PC-9 (cell line): ENCODE results near the gene RALGPS2. TPM values are rescaled to one million over a fixed set of nuclear protein-coding genes. Genes with fewer than 3 reads are reported as not detected.

Experiments
- BruUV-seq: library from RNA; stranded (reverse); fragments of 400-500 nt; replicated peaks from 2 replicates; lab custom pipeline; 2021; lab: Mats Ljungman, UMichigan
- CTCF ChIA-PET: fragments of 300-600 bp; sonication (Branson Sonifier 250); formaldehyde crosslinking; loops from one replicate; lab custom pipeline; 2022; ENCODE audit warnings: antibody characterized with exemption; lab: Charles Lee
- POLR2A ChIA-PET: fragments of 300-600 bp; sonication (Branson Sonifier 250); formaldehyde crosslinking; loops from one replicate; lab custom pipeline; 2022; ENCODE audit warnings: antibody characterized with exemption; ENCODE audit not compliant: unreplicated experiment; lab: Charles Lee
- DNase-seq, 2 experiments: peaks; one replicate each; pipeline versions ENCODE4 v3.0.0 to v3.0.0-alpha.2; 2015 to 2022; ENCODE audit warnings: mixed read lengths in 1 of 2
- H2AFZ ChIP-seq: fragments of 200-600 bp; sonication (generic); 2 replicates; pipeline ENCODE4 v1.8.1; 2017; ENCODE audit warnings: antibody characterized with exemption
- H3F3A ChIP-seq: fragments of 200-600 bp; sonication (generic); 2 replicates; pipeline ENCODE4 v1.8.1; 2017; ENCODE audit warnings: antibody characterized with exemption, mild to moderate bottlenecking, low read depth; ENCODE audit not compliant: insufficient read depth
- H3K27ac ChIP-seq: fragments of 200-600 bp; sonication (generic); 2 replicates; pipeline ENCODE4 v1.6.1; 2016; ENCODE audit warnings: mixed run types
- H3K27me3 ChIP-seq: fragments of 200-600 bp; sonication (generic); 2 replicates; pipeline ENCODE4 v1.6.1; 2016; ENCODE audit warnings: low read depth, mixed run types; ENCODE audit not compliant: insufficient read depth
- H3K36me3 ChIP-seq: fragments of 200-600 bp; sonication (generic); 2 replicates; pipeline ENCODE4 v1.6.1; 2016; ENCODE audit warnings: low read depth, mixed run types
- H3K4me1 ChIP-seq: fragments of 200-600 bp; sonication (generic); replicated peaks from 2 replicates; pipeline ENCODE4 v1.6.1; 2016; ENCODE audit warnings: mixed run types; ENCODE audit not compliant: insufficient read depth
- H3K4me2 ChIP-seq: fragments of 200-600 bp; sonication (generic); 2 replicates; pipeline ENCODE4 v1.6.1; 2017; ENCODE audit warnings: mixed run types
- H3K4me3 ChIP-seq: fragments of 200-600 bp; sonication (generic); 2 replicates; pipeline ENCODE4 v1.6.1; 2016; ENCODE audit warnings: mixed run types
- H3K79me2 ChIP-seq: fragments of 200-600 bp; sonication (generic); 2 replicates; pipeline ENCODE4 v1.6.1; 2017; ENCODE audit warnings: low read depth, mixed run types
- H3K9me2 ChIP-seq: fragments of 200-600 bp; sonication (generic); 2 replicates; pipeline ENCODE4 v1.8.1; 2017; ENCODE audit warnings: mild to moderate bottlenecking; ENCODE audit not compliant: insufficient read depth
- H3K9me3 ChIP-seq: fragments of 200-600 bp; sonication (generic); 2 replicates; pipeline ENCODE4 v1.8.1; 2016; ENCODE audit warnings: low read depth; ENCODE audit not compliant: insufficient read depth
- H4K20me1 ChIP-seq: fragments of 200-600 bp; sonication (generic); 2 replicates; pipeline ENCODE4 v1.8.1; 2017; ENCODE audit not compliant: insufficient read depth
- EZH2 ChIP-seq: fragments of 200-600 bp; sonication (generic); IDR thresholded peaks from 2 replicates; pipeline ENCODE4 v1.8.0; 2017; ENCODE audit warnings: antibody characterized with exemption, low read depth
- intact Hi-C: fragments of 100-400 bp; cut with micrococcal nuclease; formaldehyde crosslinking; loops from one replicate; pipeline ENCODE4 v1.10.0; 2022; ENCODE audit not compliant: unreplicated experiment
- total RNA-seq: library from RNA; stranded (reverse); gene quantifications from 2 replicates; pipeline ENCODE4 v1.2.3, GENCODE V29; 2021
- TF ChIP-seq, protein P1 (sequence below): fragments of 200-600 bp; sonication (generic); conservative IDR thresholded peaks from 2 replicates; pipeline ENCODE4 v1.6.1; 2017; ENCODE audit warnings: mixed run types, antibody characterized with exemption, mild to moderate bottlenecking, moderate library complexity

RALGPS2 gene
- total RNA-seq, 1 experiment from 2014 or later = 62.4 TPM

DNA sequence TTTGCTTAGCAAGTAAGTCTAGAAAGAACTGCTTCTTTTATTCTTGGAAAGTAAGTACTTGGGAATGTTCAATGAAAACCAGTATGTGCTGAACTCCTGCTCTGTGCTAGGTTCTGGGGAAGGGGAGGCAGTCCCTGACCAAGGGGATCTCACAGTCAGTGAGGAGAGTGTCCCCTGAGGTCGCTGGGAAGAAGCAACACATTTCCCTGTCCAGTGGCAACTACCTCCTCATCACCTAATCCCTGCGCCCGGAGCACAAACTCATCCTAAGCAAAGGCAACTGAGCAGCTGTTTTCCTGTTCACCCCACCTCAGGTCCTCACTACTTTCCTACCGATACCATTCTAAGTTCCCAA lies 207.5 kb downstream of the RALGPS2 start:
- no peaks in the 10 kb centered on the region for H3K4me1 ChIP-seq

DNA sequence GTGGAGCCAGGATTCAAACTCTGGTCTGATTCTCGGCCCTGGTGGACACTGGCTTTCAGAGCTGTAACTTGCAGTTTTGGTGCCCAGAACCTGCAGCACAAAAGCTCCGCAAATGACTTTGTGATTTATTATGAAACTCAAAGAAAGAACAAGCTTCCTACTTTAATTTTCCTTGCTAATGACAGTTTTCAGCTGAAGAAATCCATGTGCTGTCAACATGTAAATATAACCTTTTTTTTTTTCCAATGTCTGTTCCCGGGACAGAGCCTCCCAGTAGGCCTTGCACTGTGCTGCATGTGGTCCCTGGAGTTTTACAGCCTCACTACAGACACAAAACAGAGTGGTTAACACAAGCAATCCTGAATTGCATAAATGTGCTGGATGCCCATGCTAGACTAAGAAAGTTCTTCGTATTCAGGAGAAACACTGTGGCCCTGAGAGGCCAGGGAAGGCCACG lies 208.1 kb downstream of the RALGPS2 start:
- TF ChIP-seq, protein P1, sequence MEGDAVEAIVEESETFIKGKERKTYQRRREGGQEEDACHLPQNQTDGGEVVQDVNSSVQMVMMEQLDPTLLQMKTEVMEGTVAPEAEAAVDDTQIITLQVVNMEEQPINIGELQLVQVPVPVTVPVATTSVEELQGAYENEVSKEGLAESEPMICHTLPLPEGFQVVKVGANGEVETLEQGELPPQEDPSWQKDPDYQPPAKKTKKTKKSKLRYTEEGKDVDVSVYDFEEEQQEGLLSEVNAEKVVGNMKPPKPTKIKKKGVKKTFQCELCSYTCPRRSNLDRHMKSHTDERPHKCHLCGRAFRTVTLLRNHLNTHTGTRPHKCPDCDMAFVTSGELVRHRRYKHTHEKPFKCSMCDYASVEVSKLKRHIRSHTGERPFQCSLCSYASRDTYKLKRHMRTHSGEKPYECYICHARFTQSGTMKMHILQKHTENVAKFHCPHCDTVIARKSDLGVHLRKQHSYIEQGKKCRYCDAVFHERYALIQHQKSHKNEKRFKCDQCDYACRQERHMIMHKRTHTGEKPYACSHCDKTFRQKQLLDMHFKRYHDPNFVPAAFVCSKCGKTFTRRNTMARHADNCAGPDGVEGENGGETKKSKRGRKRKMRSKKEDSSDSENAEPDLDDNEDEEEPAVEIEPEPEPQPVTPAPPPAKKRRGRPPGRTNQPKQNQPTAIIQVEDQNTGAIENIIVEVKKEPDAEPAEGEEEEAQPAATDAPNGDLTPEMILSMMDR = no peak
- no peak for TF ChIP-seq EZH2
- Histone ChIP-seq H3K79me2 (no peaks in the 10 kb centered on the region), H3K9me2 (no peaks in the 10 kb centered on the region), H3F3A (no peaks in the 10 kb centered on the region), H3K27ac (no peak overlapping the region), H3K9me3 (no peaks in the 10 kb centered on the region), H3K27me3 (no peaks in the 10 kb centered on the region), H3K4me3 (no peak overlapping the region), H2AFZ (no peak overlapping the region), H3K4me1 (no peaks in the 10 kb centered on the region), H4K20me1 (no peaks in the 10 kb centered on the region), H3K4me2 (no peak overlapping the region), H3K36me3 (no peaks in the 10 kb centered on the region)
- DNase-seq = no peak
- POLR2A ChIA-PET = no interaction called here
- intact Hi-C loops = no loop called here
- CTCF ChIA-PET = no interaction called here
- no TSS peak for BruUV-seq

More for the DNA sequence above, 207.5 kb downstream of the RALGPS2 start:
- BruUV-seq = no TSS peak
- Histone ChIP-seq H3K79me2 (no peaks in the 10 kb centered on the region), H3K36me3 (no peaks in the 10 kb centered on the region), H3K9me3 (no peaks in the 10 kb centered on the region), H2AFZ (no peak overlapping the region), H3K4me3 (no peak overlapping the region), H3F3A (no peaks in the 10 kb centered on the region), H3K4me2 (no peak overlapping the region), H3K9me2 (no peaks in the 10 kb centered on the region), H4K20me1 (no peaks in the 10 kb centered on the region), H3K27ac (no peak overlapping the region), H3K27me3 (no peaks in the 10 kb centered on the region)
- no peak for DNase-seq
- POLR2A ChIA-PET = no interaction called here
- no peak for TF ChIP-seq EZH2
- TF ChIP-seq, protein P1 = no peak
- intact Hi-C loops = no loop called here
- CTCF ChIA-PET = no interaction called here

DNA sequence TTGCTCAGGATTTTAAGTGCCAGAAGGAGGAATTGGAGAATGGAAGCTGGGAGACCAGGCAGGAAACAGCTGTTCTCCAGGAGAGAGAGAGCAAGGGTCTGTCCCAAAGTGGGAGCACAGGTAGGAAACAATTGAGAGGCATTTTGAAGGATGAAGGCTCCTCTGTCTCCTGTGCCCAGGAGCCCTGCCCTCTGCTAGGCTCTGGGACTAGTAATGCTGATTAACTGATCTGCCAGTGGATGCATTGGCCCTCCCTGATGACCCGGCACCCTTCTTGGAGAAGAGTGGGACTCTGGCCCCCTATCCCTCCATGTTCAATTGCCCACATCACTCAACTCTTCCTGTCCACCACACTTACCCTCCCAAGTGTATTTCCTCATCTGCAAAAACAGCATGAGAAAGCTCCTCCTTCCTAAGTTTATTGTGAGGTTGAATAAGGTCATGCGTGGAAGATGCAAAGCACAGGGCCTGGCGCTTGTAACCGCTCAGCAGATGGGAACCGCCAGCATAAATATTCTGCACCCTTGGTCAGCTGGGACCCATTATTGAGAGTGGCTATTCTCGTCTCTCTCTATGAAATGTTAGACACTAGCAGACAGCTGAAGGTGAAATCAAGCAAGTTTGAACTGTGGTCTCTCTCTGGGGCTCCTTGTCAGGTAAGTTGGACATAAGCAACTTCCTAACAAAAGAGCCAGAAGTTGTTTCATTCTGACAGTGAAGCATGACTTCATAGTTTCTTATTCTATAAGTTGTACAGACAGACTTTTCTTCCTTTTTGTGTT lies 208.9 kb downstream of the RALGPS2 start:
- Histone ChIP-seq H3K4me3 (no peak overlapping the region), H3K9me3 (no peaks in the 10 kb centered on the region), H4K20me1 (no peaks in the 10 kb centered on the region), H3K27ac (no peak overlapping the region), H3F3A (no peaks in the 10 kb centered on the region), H3K27me3 (no peaks in the 10 kb centered on the region), H3K4me2 (no peak overlapping the region), H3K36me3 (no peaks in the 10 kb centered on the region), H3K9me2 (no peaks in the 10 kb centered on the region), H3K4me1 (no peaks in the 10 kb centered on the region), H2AFZ (no peak overlapping the region), H3K79me2 (no peaks in the 10 kb centered on the region)
- ChIA-PET CTCF (no interaction called here), POLR2A (no interaction called here)
- DNase-seq = no peak
- BruUV-seq = no TSS peak
- no peak for TF ChIP-seq EZH2
- TF ChIP-seq, protein P1 = no peak
- intact Hi-C loops = no loop called here
